GM21526 (cell line): ENCODE results near the gene A3GALT2.

Experiments used
- ATAC-seq: cut with Tn5 transposase; IDR thresholded peaks from one replicate; pipeline ENCODE4 v1.9.1; 2021; ENCODE audit warnings: moderate library complexity; ENCODE audit not compliant: unreplicated experiment, low FRiP score

Gene A3GALT2

GRCh38 chr1:33334081-33334552 lies 13.2 kb upstream of the A3GALT2 start:
- ATAC-seq, result no peak

DNA sequence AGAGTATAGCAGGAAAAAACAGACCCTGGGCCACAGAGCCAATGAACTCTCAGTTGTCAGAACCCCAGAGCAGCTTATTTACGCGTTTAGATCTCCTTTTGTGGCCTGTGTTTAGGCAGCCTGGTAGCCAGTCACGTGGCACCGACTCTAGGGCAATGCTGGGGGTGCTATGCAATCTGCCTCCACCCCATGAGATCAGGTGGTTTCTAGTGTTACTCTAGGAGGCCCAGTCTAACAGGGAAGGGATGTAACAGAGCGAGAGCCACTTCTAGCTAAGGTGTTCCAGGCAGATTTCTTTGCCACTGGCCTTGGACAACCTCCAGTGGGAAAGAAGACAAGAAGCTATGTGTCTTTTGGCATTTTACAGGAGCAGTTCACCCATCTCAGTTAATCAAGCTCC lies 12.0 kb upstream of the A3GALT2 start:
- ATAC-seq, result no peak

- no peak for ATAC-seq
Observed at GRCh38 chr1:33332357-33332789, 11.5 kb upstream of the A3GALT2 start.

DNA sequence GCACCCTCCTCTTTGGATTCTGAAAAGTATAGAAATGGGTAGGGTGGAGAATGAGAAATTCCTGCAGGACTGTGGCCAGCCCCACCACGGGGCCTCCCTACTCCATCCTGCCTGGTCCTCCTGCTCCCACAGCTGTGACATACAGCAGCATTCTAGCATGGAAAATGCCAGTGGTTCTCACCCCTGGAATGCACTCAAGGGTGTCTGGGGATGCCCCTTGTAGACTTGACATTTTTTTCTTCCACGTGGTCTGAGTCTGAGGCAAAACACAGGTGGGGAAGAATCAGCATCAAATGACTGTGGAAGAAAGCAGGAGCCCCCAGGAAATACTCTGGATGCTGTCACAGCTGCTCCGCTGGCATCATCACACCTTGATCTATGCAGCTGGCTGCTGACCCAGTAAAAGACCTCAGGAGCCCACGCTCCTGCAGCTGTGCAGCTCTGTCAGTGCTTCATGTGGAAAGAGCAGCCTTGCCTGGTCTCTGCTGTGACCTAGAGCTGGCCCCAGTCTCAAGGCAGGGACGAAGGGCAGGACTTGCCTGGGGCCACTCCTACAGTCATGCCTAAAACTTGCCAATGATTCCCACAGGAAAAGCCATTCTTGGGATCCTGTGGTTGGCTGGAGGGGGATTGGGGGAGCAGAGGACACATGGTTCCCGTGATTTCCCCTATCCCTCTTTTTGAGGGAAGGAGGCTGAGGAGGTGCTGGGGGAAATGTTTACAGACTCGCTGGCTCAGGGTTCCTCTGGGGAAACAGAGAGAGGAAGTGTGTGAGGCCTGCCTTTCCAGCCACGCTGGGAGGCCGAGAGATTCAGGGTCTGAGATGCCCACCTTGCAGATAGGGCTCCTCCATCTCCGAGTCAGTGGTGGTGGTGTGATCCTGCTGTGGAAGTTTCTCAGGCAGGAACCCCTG lies 10.8 kb upstream of the A3GALT2 start:
- no peak for ATAC-seq

GRCh38 chr1:33330906-33331305 lies 10.0 kb upstream of the A3GALT2 start:
- no peak for ATAC-seq

GRCh38 chr1:33330361-33330890 lies 9.5 kb upstream of the A3GALT2 start:
- no peak for ATAC-seq

- no peak for ATAC-seq
Observed at GRCh38 chr1:33329600-33330305, 8.9 kb upstream of the A3GALT2 start.

- ATAC-seq, result no peak
Observed at GRCh38 chr1:33328817-33329216, 7.9 kb upstream of the A3GALT2 start.

DNA sequence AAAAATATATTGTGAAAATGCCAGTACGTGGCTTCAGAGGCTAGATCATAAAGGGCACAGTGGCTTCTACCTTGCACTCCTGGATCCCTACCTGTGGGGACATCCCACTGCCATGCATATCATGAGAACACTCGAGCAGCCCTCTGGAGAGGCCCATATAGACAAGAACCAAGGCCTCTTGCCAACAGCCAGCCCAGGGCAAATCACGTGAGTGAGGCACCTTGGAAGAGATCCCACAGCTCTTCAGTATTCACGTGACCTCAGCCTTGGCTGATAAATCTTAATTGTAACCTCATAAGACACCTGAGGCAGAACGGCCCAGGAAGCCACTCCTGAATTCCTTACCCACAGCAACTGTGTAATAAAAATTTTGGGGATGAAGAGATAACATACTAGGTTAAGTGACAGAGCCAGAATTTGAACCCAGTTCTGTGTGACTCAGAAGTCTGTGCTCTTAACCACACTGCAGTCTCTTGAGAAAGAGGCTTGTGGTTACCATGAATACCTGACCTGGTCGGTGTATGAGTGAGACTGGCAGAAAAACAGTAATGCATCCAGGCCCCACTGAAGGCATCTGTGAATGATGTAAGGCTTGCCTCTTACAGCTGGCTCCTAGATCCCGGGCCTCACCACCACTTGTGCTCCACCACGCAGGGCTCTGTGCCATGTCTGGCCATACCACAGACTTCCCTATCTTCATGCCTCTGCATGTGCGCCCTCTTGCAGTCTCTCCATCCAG lies 6.9 kb upstream of the A3GALT2 start:
- no peak for ATAC-seq

GRCh38 chr1:33326785-33327184 lies 5.9 kb upstream of the A3GALT2 start:
- ATAC-seq, result no peak

GRCh38 chr1:33324677-33325575 lies 4.0 kb upstream of the A3GALT2 start:
- no peak for ATAC-seq

GRCh38 chr1:33323663-33324477 lies 3.0 kb upstream of the A3GALT2 start:
- ATAC-seq, result no peak

- no peak for ATAC-seq
Observed at GRCh38 chr1:33322870-33323585, 2.1 kb upstream of the A3GALT2 start.

DNA sequence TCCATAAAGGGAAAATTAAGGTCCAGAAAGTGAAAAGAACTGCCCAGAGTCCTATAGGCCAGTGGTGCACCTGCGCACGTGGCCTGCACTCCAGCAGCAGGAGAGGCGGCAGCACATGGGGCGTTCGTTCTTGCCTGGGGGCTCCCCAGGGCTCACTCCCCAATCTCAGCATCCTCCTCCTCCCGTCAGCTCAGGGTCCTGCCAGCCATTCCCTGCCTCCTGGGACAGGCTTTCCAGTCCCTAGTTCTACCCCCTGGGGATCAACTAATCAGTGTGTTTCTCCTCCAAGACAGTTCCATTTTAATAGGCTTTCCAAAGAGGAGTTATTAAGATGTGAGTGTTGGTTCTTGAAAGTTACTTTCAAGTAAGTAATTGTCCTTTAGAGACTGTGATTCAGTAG lies 1.2 kb upstream of the A3GALT2 start:
- ATAC-seq, result no peak

DNA sequence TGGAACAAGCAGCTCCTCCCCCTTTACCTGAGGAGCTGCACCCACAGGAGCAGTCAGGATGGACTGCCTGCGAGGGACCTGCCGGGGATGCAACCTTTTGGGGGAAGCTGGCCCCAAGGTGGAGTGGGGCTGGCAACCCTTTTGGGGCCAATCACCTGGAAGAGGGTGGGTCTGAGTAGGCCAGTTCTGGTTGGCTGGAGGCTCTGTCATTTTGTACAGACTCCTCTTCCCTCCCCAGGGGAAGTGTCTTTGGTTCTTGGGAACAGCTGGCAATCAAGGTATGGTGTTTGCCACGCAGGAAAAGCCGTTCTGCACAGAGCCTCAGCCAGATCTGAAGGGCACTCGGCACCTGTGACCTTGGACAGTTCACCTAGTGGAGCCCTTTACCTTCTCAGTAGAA lies 280 bp upstream of the A3GALT2 start:
- ATAC-seq, result no peak

GRCh38 chr1:33319949-33320618 lies 814 bp downstream of the A3GALT2 start:
- ATAC-seq, result no peak

GRCh38 chr1:33319186-33319948 lies 1.5 kb downstream of the A3GALT2 start:
- no peak for ATAC-seq
